Measurements from ENCODE around the gene SHB. TPM values are rescaled to one million over a fixed set of nuclear protein-coding genes. Genes with fewer than 3 reads are reported as not detected.

Gene SHB
- total RNA-seq, 1 donor = 2.2 TPM

DNA sequence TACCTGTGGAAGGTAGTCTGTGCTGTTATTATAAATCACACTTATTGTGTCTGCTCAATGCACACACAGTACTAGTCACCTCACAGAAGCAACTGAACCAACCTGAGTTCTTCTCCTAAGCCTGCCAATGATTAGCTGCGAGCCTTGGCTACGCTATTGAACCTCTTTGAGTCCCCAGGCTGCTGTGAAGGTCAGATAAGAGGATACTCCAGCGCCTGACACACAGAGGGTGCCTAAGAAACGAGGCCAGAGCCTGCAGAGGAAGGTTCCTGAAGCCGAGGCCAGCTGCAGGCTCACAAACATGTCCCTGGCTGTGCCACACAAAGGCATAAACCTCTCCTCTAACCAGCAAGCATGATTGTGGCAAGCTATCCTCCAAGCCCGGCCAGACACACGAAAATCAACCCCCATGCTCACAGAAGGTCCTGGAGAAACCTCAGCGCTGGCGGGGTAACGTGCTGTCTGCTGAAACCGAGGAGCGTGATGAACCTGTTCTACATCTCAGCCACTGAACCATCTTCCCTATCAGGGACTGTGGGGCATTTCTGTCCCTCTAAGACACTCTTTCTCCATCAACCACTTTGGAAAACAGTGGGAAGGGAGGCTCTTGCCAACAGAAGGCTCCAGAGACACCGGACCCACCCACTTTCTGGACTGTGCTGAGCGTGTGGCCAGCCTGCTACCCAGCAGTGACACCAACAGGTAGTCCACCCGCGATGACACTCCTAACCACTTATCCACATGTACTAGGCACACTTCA lies 111.9 kb downstream of the SHB start:
- no peak for DNase-seq (ENCODE audit: low read depth in 2 of 3, low spot score in 2 of 3)

GRCh38 chr9:37956423-37956820 lies 112.6 kb downstream of the SHB start:
- DNase-seq (ENCODE audit: low read depth in 2 of 3, low spot score in 2 of 3) = no peak

DNA sequence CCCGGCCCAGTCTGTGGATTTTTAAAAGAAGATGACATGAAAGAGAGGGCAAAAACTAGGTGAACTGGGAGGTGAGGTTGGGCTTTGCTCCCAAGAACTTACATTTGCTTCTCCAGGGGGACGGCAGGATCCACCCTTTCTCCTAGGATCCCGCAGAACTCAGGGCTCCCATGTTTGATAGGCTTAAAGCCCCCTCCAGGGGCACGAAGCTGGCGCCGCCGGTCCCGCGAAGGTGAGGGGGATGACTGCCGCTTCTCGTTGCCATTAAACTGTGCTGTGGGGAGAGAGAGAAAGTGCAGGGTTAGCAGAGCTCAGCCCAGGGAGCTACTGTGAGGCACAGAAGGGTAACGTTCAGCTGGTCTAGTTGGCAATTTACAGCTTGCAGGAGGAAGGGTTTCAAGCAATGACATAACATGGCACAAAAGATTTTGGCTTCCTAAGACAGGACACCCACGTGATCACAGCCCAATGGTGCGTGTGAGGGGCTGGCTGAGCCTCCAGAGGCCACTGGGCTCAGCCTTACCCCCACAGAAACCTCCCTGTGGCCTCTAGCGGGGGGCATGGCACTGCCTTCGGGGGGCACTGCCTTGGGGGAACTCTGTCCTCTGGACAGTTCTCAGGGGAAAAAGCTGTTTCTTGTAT lies 113.1 kb downstream of the SHB start:
- no peak for DNase-seq (ENCODE audit: low read depth in 2 of 3, low spot score in 2 of 3)

GRCh38 chr9:37954581-37954981 lies 114.4 kb downstream of the SHB start:
- no peak for DNase-seq (ENCODE audit: low read depth in 2 of 3, low spot score in 2 of 3)

DNA sequence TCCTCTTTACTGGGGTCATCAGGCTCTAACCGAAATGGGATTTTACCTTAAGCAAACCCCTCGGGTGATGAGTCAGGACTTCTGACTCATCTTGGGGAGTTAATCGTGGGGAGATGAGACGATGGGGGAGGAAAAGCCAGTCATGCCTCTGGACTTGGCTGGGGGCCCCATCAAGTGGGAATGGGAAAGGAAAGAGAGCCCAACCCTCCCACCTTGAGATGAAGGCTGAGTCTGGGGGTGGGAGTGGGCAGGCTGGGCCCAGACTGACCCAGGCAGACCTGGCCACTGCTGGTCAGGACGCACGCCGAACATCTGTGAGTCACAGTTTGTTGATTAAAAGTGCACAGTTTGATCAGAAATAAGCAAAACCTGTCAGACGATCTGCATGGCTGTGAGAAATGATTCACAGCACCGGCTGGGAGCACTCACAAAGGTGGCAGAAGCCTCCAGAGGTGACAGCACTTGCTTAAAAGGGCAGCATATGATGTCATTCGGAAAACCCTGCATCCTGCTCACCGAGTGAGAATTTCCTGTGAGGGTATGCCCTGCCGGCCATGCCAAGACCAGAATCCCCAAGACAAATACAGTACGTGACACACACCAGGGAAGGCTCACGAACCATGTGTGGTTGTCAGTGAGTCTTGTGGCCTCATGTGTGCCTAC lies 115.1 kb downstream of the SHB start:
- no peak for DNase-seq (ENCODE audit: low read depth in 2 of 3, low spot score in 2 of 3)

GRCh38 chr9:37953206-37953774 lies 115.7 kb downstream of the SHB start:
- no peak for DNase-seq (ENCODE audit: low read depth in 2 of 3, low spot score in 2 of 3)

DNA sequence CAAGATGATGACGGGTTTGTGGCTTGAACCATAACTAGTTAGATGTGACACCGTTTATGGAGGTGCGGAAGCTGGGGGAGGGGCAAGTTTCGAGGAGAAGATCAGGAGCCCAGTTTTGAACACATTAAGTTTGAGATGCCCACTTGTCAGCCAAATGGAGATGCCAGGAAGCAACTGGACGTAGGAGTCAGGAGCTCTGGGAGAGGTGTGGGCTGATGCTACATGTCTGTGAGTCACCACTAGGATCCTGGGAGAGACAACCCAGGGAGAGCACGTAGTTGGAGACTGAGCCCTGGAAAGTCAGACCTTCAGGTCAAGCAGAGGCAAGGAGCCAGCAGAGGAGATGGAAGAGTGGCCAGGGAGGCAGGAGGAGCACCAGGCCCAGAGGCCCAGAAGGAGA lies 116.3 kb downstream of the SHB start:
- DNase-seq (ENCODE audit: low read depth in 2 of 3, low spot score in 2 of 3) = no peak

GRCh38 chr9:37951671-37952449 lies 117.2 kb downstream of the SHB start:
- DNase-seq (ENCODE audit: low read depth in 2 of 3, low spot score in 2 of 3) = no peak

DNA sequence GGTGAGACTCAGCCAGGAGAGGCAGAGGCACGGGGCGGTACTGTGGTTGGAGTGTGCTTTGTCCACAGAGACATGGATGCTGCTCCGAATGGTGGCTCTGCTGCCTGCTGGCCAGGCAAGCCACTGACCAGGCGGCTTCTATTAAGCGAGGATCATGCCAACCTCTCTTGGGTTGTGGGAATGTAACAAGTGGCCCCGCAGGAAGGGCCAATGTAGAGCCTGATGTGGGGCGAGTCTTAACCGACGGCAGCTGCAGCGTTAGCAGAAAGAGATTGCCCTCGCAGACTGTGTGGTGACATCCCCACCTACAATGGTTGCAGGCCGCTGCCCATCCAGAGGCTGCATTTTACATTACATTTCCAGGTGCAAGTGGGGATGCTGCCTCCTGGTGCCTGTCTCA lies 118.5 kb downstream of the SHB start:
- no peak for DNase-seq (ENCODE audit: low read depth in 2 of 3, low spot score in 2 of 3)

DNA sequence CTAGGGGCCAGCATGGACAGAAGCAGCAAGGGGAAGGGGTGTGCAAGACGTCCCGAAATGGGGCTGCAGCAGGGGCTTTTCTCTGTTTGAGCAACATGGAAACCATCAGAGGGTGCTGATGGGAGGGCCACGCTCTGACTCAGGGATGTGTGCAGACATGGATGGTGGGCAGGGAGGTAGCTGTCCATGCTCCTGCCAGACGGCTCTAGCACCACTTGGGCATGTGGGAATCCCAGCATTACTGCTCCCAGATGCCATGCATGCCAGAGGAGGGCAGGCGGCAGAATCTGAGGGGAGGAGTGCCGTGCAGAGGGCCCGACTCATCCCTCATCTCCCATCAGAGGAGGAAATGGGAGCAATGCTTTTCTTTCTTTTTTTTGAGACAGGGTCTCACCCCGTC lies 119.5 kb downstream of the SHB start:
- DNase-seq (ENCODE audit: low read depth in 2 of 3, low spot score in 2 of 3) = no peak

GRCh38 chr9:37948417-37948980 lies 120.5 kb downstream of the SHB start:
- DNase-seq (ENCODE audit: low read depth in 2 of 3, low spot score in 2 of 3) = no peak

GRCh38 chr9:37947977-37948376 lies 121.0 kb downstream of the SHB start:
- DNase-seq (ENCODE audit: low read depth in 2 of 3, low spot score in 2 of 3) = no peak

DNA sequence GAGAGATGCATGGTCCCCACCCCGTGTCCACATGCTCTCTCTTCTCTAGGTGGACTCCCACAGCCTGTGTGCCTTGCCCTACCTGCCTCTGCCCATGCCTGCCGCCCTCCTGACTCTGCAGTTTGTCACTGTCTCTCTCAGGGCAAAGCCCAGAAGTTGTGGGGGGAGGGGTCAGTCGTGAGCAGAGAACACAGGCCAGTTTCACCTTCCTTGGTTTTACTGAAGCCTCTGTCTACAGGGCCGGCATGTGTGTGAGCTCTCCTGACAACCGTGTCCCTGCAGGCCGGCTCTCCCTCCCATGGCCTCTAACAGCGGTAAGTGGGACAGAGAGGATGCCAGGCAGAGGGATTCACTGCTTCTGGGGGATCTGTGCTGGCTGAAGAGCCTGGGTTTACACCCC lies 121.6 kb downstream of the SHB start:
- no peak for DNase-seq (ENCODE audit: low read depth in 2 of 3, low spot score in 2 of 3)

DNA sequence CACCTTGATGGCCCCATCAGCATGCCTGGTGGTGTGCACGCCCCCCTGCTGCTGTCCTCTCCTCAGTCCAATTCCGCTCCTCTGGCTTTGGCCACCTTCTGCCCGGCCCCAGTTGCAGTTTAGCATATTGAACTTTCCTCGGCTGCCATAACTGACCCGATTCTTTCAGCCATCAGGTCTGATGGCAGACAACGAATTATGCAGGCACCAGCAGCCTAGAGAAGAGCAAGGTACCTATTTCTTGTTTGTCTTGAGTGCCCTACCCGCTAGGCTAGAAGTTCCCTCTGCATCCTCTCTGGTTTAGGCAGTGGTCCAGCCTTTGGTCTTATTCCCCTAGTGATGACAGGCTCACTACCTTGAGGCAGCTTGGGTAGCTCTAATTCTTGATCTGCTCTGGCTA lies 122.1 kb downstream of the SHB start:
- DNase-seq (ENCODE audit: low read depth in 2 of 3, low spot score in 2 of 3) = no peak

DNA sequence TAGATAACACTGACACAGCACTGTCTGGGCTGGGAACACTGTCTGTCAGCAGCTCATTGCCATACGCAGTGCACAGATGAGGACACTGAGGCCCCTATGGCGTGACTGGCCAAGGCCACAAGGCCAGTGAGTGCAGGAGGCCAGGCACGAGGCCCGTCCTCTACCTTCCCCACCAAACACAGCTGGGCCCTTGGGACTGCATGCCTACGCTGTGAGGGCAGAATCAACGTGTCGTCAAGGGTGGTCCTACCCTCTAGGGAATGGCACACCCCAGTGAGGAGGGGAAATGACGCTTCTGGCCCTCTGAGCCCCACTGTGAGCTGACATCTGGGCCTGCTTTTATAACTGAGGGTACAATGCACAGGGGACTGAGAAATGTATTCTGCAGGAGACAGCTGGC lies 123.0 kb downstream of the SHB start:
- DNase-seq (ENCODE audit: low read depth in 2 of 3, low spot score in 2 of 3) = no peak

DNA sequence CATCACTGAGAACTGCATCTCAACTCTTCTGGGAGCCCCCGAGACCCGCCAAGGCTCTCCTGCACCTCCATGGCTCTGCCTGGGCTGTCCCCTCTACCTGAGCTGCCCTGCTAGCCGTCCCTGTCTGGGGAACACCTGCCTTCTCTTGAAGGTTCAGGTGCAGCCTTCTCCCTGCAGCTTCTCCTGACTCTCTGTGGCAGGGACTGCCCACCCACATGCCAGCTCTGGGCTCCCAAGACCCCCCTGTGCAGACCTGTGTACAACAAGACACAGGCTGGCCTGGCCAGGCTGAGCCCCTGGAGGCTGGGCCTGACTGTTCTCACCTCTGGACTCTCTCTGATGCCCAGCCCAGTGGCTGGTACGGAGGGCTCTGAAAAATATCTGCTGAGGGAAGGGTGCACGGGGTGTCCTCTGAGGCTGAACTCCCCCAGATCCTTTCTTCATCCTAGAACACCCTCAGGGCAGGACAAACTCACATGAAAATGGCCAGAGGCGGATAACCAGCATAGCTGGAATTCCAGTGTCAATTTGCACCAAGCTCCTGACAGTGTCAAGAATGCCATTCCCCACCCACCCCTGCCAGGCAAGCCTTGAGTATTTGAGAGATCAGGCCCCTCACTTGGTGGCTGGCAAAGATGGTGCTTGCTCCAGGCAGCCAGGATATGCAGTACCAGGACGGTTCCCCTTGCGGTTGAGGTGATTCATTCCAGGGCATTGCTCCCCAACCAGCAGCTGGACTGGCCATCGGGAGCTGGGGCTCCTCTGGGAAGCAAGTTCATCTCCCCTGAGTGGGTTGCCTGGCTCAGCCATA lies 124.2 kb downstream of the SHB start:
- DNase-seq (ENCODE audit: low read depth in 2 of 3, low spot score in 2 of 3) = no peak

DNA sequence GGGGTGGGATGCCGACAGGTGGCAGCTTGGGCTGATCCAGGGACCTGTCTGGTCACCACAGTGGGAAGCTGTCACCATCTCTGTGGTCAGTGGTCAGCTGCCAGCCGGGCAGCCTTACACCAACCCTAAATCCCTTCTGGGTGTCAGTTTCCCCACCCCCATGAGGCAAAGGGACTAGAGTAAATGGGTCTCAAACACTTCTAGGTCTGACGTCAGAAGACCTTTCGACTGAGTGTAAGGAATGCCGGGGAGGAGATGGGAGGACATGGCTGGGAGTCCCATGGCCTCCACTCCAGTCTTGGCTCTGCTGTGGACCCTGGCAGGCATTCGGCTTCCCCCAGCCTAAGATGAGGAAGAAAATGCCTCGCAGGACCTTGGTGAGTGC lies 124.8 kb downstream of the SHB start:
- DNase-seq (ENCODE audit: low read depth in 2 of 3, low spot score in 2 of 3) = no peak

- no peak for DNase-seq (ENCODE audit: low read depth in 2 of 3, low spot score in 2 of 3)
Observed at GRCh38 chr9:37943345-37944265, 125.4 kb downstream of the SHB start.

Measured in hematopoietic multipotent progenitor cell (in vitro differentiated cells).